ENCODE results near the gene RHOH.
"Not testable (repeated sequence)": the region's sequence is repeated elsewhere in the genome, so short reads cannot be mapped to it uniquely, and the experiment has no call there.

Gene RHOH

GRCh38 chr4:40196724-40197281 lies at the start of gene RHOH:
TSS of gene RHOH (plus strand) at chr4:40197031. CDS start at chr4:40243387, 46,356 bp downstream.
- DNase-seq = peak; percentile 4

- not testable (repeated sequence) for DNase-seq
These were observed 49.3 kb upstream of the RHOH start for GRCh38 chr4:40147490-40147889.

DNA sequence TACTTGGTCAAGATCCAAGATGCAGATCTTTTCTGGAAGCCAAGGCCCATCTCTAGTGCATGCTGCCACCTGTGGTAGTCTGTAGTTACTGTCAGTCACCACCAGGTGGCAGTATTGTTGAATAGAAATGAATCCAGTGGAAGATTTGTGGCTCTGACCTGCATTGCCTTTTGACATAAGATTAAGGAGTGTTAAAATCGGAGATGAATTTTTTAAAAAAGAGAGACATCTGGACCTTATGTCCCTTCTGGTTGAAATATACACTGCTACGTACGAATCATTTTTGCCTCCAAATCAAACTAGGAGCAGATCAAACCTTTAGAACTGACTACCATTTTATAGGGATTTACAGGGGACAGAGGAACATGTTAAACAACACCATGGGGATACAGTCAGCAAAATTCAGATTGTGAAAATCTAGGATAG lies 46.9 kb upstream of the RHOH start:
- peak; percentile 77 for DNase-seq

GRCh38 chr4:40150932-40151331 lies 45.9 kb upstream of the RHOH start:
- no peak for DNase-seq

- DNase-seq = no peak
These were observed 44.2 kb upstream of the RHOH start for GRCh38 chr4:40152637-40153036.

DNA sequence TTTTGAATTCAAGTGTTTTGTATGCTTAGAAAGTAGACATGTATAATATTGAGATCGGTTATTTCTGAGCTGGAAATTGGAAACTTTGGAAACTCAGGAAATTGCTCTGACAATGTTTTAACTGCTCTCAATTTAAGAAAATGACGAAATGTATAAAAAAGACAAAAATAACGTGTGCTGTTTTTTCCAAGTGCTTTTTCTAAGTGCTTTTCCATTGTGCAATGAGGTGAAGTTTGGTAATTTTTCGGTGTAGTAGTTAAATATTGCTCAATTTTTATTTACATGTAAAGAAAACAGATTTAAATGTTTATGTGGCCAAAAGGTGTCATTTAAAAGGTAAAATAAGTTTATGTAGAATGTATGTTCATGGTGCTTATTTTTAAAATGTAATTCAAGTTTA lies 39.4 kb upstream of the RHOH start:
- no peak for DNase-seq

GRCh38 chr4:40160258-40160657 lies 36.6 kb upstream of the RHOH start:
- no peak for DNase-seq

DNA sequence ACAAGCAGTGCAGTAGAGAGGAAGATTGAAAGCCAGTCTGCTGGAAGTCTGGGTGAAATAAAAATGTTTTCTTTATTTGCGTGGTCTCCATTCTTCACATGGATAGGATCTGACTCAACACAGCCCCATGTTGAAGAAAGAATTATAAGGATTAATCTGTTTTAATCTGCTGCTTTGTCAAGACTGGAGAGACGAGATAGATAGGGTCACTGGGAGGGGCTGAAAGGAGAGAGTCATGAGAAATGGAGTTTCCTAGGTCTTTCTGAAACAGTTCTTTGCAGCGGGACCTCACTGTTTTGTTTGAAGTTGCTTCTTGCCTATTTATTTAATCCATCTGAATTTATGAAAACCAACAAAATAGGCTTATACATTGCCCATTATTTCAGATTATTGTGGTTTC lies 32.4 kb upstream of the RHOH start:
- peak; percentile 52 for DNase-seq

DNA sequence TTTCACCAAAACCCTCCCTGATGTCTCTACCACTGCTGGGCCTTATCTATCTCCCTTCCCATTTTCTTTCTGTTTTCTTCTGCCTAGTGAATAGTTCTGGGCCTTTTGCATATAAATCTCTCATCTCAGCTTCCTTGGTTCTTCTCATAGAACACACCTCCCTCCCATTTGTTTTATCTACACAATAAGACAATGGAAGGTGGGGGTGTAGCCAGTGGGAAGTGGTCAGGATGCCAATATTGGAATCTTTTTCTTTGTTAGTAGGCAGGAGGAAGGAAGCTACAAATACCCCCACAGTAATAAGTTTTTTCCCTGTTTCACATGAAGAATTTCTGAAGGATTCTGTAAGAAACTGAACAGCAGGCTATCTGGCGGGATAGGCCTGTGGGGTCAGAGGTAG lies 30.9 kb upstream of the RHOH start:
- DNase-seq = no peak

DNA sequence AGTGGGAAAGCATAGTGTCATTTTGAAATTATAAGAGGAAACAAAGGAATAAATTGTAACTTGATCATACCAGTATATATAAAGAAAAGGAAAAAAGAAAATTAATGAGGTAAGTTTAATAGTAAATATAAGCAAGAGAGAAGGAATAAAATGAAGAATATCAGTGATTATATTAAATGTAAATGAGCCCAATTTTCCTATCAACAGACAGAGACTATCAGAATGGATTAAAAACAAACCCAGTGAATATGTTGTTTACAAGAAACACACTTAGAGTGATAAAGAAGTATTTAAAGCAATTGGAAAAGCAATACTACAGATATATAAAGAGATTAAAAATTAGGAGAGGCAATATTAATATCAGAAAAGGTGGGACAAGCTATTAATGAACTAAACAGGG lies 28.8 kb upstream of the RHOH start:
- no peak for DNase-seq

DNA sequence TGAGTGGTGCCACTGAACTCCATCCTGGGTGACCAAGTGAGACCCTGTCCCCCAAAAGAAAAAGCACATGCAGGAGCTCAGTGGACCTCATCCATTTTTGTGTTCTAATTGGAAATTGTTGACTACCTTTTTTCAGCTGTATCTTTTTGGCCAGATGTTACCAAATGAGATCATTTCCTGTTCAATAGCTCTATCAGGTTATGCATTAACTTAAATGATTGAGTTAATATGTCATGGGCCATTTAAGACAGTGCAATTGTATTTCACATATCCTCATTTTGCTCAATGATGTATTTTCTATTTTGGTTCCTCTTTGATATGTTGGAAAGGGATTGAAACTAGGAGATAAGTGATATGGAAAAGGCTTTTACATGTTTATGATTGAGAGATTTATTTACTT lies 26.2 kb upstream of the RHOH start:
- no peak for DNase-seq

- DNase-seq = no peak
These were observed 23.4 kb upstream of the RHOH start for GRCh38 chr4:40173470-40173875.

DNA sequence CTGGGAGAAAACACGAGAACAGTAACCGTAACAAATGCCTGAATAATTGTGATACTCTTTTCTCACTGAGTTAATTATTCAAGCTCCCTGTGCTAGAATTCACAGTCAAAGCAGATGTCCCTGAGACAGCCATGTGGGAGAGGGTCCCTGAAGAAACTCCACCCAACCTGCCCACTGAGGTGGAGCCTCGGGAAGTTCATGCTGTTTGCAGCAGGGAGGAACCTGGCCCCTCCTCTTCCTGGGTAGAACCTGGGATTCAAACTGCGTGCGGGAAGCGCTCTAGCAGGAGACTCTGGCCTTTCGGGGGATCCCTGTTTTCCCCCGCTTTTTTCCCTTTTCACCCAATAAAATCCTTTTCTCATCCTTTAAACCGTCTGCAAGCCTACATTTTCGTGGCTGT lies 20.2 kb upstream of the RHOH start:
- DNase-seq = no peak

- DNase-seq = no peak
These were observed 19.2 kb upstream of the RHOH start for GRCh38 chr4:40177591-40177990.

GRCh38 chr4:40178672-40179071 lies 18.2 kb upstream of the RHOH start:
- no peak for DNase-seq

DNA sequence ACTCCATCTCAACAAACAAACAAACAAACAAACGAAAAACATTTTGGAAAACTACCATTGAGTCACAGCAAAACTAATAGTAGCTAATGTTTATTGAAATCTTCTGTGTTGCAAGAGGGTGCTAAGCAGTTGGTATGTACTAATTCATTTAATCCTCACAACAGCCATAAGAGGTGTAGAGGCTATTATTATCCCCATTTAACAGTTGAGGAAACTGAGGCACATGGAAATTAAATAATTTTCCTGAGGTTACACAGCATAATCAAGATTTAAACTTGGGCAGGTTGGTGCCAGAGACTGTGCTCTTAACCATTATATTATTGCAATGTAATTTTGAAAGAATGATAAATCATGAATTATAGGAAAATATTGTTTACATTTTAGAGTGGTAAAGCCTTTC lies 17.5 kb upstream of the RHOH start:
- no peak for DNase-seq

- no peak for DNase-seq
These were observed 16.5 kb upstream of the RHOH start for GRCh38 chr4:40180356-40180755.

DNA sequence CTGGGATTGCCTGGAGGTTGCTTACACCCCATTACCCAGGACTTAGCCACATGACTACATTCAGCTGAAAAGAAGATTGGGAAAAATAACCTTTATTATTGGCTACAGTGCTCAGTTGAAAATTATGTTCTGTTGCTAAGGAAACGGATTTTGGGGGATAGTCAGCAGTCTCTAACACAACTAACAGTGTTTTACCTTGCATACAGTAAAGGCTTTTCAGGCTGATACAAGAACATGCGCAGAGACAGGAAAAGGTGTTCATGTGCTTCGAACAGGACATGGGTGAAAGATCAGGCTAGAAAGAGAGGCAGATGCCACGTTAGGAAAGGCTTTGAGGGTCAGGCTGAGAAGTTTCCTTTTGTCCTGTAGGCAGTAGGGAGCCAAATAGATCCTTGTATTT lies 14.8 kb upstream of the RHOH start:
- DNase-seq = no peak

GRCh38 chr4:40182954-40183353 lies 13.9 kb upstream of the RHOH start:
- DNase-seq = no peak

DNA sequence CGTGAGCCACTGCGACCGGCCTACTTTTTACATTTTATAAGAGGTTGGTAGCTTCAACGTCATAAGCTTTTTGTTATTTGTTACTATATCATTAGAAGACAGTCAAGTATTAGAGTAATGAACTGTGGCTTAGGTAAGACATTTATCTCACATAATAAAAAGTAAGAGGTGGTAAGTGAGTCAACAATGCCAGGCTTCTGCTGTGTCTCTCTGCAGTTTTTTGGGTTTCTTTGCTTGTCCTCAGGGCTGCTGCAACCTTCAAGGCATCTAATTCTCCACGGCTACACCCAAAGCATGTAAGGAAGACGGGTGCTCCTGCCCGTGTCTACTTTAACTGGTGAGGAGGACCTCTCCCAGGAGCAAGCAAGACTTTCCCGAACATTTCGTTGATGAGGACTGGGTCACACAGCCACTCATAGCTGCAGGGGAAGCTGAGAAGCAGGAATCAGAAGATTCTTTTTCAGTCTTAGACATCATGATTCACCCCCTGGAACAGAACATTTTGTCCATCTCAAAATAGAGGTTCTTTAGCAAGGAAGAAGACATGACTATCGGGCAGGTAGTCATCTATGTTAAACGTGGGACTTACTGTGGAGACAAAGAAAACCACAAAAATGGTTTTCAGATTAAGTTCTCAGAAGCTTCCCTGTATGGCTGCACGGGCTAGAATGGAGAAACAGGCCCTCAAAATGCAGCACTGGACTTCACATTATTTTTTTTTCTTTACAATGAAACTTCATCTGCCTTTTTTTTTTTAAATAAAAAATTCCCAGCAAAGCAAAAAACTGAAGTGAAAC lies 13.0 kb upstream of the RHOH start:
- DNase-seq = no peak

DNA sequence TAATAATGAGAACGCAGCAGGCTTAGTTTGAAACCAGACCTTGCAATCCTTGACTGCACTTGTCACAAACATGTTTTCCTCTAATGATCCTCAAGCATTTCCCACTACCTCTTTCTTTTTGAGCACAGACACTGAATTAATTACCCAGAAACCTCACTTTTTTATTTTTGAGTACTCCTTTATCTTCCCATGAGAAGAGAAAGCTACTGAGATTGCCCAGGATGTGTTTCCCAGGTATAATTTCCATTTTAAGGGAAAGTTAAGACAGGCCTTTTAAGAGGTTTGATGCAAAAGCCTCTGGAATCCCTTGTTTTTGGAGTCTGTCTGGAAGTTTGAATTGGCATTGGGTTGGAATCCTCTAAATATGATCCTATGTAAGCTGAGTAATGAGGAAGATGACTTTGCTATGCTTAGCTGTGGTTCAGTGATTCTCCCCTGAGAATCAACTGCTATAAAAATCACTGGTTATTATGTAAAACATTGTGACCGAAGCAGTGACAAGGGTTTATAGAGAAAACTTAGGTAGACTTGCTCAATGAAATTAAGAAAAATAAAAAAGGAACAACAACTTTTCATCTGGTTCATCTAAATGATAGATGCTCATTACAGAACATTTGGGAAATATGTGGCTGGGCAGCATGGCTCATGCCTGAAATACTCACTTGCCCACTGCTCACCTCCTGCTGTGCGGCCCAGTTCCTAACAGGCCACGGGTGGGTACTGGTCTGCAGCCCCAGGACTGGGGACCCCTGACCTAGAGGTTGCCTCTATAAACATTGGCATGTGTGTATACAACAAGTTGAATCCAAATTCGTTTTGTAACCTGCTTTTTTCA lies 10.8 kb upstream of the RHOH start:
- DNase-seq = no peak

GRCh38 chr4:40186665-40187014 lies 10.2 kb upstream of the RHOH start:
- DNase-seq = no peak

DNA sequence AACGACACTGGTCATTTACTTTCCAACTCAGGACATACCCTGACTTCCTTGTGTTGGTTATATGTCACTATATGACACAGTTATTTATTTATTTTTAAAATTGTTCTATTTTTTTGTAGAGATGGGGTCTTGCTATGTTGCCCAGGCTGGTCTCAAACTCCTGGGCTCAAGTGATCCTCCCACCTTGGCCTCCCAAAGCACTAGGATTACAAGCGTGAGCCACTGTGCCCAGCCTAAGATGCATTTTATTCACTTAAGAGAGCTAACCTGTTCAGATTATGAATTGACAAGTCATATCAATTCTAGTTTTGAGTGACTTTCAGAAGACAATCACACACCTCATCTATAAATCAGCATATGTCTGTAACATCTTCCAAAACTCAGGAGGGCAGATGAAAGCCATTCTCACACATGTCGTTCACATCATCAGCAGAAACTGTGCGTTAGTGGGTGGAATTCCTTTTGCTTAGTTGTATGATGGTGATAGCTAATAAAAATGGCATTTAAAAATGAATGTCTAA lies 9.4 kb upstream of the RHOH start:
- no peak for DNase-seq

DNA sequence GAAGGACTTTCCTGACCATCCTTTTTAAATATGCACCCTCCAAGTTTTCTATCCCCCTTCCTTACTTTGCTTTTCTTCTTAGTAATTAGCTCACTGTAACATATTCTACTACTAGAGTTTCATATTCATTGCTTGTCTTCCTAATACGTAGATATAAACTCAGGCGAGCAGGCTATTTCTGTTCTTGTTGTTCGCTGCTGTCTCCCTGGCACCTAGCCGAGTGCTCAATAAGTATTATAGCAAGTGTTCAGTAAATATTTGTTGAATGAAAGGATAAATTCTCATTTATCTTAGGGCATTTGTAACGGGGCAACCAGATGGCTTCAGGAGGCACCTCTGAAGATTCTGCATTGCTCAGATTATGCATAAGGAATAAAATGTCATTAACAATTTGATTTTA lies 6.8 kb upstream of the RHOH start:
- no peak for DNase-seq

Data from NCI-H82 (cell line).